ENCODE results near the gene LOC128125822.

LOC128125822 gene

DNA sequence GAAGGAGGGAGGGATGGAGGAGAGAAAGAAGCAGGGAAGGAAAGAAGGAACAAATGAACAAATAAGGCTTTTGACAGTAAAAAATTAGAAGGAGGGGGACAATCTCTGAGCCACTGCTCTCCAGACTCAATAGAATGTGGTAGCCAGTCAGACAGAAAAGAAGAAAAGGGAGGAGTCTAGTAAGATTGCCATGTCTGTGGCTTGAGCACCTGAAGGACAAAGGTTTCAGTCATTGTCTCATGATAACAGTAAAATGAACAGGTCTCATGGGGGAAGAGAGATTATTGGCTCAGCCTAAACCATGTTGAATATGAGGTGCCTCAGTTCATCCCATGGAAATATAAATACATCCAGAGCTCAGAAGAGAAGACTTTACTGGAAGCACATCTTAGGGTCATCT, 14.0 kb upstream of the LOC128125822 start:
- no peak for DNase-seq

DNA sequence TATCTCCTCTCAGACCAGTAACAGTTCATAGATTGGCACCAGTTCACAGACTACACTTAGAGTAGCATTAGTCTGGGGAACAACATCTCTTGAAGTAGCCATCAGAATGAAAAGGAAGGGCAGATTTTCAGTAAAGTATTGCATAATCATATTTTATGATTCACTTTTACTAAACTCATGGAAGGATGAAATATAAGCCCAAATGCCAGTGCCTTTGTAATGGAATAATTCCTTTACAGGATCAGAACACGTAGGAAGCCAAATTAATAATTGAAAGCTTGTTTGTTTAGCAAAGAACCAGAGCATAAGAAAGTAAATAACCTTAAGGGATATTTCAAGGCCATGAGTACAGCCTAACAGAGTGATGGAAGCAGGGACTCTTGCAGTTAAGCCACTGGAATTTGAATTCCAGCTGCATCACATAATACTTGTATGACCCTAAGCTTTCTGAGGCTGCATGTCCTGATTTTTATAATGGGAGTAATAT, 11.4 kb upstream of the LOC128125822 start:
- DNase-seq: no peak

DNA sequence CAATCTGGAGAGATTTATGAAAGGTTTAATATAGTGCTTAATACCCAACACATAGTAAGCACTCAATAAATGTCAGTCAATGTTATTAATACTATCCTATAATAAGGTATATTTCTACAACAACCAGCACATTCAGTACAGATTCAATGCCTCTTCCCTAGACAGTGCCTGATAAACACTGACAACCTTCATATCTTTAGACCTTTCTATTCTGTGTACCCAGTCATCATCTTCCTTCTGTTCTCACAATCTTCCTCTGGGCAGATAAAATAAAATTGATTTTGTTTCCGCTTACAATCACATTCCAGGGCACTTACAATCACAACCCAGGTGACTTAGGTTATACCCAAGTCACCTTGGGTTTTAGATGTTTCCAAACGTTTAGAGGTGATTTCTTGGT, 11.0 kb upstream of the LOC128125822 start:
- no peak for DNase-seq

DNA sequence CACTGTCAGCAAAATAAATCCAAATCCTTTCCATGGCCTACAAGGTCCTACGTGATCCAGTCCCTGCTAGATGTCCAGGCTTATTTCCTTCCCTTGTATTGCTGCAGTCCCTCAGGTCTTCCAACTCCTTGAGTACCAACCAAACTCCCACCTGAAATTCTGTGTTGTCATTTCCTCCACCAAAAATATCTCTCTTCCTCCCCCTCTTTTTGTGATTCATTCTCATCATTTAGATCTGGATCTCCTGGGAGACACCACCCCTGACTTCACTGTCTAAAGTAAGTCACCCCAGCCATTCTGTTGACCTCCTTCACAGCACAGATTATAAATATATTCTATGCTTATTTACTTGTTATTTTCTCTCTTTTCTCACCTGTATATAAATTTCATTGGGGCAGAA, 9.0 kb upstream of the LOC128125822 start:
- DNase-seq: no peak

DNA sequence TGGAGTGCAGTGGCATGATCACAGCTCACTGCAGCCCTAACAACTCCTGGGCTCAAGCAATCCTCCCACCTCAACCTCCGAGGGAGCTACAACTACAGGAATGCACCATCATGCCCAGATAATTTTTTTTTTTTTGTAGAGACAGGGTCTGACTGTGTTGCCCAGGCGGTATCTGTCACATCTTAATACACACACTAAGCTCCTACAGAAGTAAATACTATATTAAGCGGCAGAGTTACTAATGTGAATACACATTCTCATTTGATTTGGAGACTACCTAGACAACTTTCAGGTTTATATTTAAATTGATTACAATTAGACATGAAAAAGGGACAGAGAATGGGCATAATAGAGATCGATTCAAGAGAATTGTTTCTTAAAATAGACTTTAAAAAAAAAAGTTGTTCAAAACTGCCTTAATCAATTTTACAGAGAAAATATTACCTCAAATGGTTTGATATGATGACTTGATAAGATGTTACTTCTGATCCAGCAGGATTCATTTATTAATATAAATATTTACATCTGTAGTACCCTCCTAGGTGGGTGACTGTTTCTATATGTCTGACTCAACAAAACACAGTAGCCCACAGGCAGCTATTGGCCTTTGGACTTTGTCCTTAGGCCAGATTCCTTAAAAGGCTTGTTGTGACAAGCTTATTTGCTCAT, 7.1 kb upstream of the LOC128125822 start:
- DNase-seq: no peak

DNA sequence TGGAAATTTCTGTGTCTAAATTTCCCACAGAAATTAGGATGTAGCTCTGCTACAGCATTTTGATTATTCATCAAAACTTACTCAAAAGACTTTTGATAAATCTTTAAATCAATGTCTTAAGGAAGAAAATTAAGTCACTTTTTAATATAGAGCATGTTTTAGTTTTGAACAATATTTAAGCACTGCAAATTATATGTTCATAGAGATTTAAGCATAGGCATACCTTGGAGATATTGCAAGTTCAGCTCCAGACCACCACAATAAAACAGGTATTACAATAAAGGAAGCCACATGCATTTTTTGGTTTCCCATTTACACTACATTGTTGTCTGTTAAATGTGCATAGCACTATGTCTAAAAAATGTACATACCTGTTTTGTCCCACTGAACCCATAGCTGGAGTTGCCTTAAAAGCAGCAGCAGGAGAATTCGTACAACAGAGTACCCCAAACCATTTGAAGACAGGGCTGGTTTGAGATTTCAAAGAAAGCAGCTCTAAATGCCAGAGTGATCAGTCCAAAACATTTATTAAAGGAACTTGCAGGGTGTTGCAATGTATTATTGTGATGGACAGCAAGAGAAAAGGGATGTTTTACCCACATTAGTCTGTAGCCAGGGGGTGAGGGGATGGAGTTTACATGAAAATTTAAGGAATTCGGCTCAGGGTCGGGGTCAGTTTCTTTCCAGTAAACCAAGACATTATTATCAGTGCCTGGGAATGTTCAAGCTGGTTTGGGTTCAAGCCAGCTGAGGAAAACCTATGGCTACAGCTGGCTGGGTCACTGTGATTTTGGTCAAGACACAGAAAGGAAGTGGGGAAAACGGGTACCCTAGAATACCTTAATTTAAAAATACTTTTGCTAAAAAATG, 6.3 kb upstream of the LOC128125822 start:
- DNase-seq: no peak

DNA sequence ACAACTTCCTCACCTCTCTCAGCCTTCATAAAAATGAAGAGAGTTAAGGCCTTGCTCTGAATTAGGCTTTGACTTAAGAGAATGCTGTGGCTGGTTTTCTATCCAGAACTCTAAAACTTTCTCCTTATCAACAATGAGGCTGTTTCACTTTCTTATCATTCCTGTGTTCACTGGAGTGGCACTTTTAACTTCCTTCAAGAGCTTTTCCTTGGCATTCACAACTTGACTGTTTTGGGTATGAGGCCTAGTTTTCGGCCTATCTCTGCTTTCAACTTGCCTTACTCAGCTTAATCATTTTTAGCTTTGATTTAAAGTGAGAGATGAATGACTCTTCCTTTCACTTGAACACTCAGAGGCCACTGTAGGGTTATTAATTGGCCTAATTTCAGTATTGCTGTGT, 4.3 kb upstream of the LOC128125822 start:
- no peak for DNase-seq

DNA sequence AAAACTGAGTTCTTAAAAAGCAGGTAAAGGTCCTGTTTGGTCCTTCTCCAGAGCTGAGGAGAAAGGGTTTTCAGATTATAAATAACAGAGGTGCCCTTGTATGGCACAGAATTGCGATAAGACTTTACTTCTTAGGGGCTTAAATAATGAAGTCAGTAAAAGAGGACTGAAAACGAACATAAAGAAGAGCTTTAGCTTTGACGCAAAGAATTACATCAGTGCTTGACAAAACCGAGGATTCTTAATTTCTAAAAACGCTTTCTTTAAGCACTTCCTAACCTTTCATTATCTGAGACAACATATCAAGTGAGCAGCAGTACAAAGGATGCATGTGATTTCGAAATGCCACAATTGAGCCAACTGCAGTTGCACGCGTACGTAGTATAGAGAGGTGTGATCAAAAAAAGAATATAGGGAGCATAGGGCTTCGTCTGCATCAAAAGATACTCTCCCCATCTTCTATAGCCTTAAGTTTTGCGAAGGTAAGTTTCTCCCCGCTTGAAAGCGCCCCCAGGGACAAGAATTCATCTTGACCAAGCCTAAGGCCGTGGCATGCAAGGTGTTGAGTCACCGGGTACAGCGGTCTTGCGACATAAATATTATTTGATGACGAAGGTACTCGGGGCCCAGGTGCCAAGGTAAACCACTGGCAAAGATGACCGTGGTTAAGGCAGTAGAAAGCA, 778 bp upstream of the LOC128125822 start:
- peak; percentile 77 for DNase-seq

DNA sequence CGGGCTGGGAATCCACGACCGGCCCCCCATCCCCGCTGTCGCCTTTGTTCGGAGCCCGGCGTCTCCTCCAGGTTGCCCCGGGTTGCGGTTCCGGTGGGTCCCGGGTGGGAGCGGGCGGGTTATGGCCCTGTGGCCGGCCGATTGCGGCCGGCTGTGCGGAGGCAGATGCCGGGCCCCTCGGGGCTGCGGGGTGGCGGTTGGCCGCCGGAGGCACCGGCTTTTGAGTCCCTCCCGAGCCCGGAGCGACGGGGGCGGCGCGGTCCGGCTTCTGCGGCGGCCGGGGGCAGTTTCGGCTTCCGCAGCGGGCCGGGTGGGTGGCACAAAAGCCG, 431 bp downstream of the LOC128125822 start:
- DNase-seq: no peak

DNA sequence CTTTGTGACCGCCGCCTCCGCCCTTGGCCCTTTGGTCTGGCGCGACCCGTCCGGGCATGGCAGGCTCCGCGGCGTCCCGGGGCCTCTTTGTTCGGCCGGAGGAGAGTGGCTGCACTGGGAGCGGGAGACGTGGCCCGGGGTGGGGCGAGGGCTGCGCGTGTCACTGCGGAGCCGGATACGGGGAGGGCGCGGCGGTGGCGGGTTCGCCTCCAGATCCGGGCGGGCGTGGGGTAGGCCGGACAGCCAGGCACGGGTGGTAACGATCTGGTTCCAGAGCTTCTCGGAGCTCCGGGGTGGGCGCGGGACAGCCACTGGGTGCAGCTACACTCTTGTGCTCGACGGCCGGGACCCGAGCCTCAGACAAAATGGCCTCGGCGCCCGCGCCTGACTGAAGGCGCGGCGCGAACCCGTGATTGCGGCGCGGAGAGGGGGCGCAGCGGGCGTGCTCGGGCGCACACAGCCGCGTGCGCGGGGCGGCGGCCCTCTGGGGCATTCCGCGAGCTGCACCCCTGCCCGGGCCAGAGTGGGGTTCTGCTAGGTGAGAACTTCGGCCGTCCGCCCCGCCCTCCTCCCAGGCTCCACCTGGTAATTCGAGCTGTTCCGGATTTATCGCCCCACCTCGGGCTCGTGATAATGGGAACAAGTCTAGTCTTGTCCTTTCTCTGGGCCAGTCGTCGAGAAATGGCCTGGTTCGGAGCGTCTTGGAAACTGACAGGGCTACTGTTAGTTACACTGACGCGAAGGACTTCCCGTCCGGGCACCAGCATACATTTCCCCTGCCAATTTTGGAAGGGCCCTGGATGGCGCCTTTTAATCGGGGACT, 1.0 kb downstream of the LOC128125822 start:
- peak; percentile 81 for DNase-seq

DNA sequence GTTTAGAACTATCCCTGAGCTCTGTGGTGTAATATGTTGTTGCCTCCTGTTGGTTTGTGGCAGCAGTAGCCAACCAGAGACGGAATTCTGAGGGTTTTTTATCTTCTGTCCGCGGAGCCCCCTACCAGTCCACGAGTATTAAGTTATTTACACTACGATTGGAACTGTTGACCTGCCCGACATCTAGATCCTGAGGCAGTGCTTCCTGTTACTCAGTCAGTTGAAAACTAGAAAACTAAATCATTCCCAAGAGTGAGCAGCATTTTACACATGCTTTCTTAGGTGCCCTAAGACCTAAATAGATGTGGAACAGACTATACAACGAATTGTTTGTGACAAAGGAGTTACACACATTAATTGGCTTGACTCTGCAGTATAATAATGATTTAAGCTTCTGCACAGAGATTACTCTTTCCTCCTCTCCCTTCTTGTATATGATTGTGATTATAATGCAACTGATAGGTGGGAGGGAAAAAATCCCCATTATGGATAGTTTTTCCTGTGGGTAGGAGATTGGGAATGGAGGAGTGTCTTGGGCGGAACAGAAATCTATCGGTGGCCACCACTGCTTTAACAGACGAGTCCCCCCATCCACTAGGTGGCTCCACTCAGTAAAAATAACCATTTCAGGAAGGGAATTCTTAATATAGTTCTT, 1.7 kb downstream of the LOC128125822 start:
- no peak for DNase-seq

DNA sequence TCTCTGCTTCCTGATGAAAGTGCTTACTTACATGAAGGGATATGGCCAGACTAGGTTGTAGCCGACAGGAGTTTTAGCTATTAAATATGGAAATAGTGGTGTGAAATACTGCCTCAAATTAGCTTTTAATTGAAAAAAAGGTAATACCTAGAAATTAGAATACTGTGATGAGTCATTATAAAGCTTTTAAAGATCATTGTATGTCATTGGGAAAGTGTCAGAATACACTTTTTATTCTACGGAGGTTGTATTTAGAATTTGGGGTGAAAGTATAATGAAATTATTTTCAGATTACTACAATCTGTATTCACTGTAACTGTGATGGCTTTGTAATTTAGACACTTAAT, 2.2 kb downstream of the LOC128125822 start:
- DNase-seq: no peak

DNA sequence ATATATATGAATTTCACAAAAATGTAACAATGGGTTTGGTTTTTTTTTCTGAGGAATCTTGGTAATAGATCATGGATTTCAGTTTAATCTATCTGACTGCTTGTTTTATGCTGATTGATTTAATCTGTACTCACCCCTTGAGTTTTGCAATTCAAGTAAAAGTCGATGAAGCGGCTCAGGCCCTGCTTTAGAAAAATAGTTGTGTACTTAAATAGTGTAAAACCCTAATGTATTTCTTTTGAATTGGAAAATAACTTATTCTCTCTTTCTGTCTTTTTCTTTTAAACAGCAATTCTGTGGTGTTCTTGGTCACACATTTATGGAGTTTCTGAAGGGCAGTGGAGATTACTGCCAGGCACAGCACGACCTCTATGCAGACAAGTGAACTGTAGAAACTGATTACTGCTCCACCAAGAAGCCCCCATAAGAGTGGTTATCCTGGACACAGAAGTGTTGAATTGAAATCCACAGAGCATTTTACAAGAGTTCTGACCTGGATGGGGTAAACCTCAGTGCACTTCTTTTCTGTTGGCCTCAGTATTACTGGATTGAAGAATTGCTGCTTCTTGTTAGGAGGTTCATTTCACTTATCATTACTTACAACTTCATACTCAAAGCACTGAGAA, 4.0 kb downstream of the LOC128125822 start:
- DNase-seq: no peak

DNA sequence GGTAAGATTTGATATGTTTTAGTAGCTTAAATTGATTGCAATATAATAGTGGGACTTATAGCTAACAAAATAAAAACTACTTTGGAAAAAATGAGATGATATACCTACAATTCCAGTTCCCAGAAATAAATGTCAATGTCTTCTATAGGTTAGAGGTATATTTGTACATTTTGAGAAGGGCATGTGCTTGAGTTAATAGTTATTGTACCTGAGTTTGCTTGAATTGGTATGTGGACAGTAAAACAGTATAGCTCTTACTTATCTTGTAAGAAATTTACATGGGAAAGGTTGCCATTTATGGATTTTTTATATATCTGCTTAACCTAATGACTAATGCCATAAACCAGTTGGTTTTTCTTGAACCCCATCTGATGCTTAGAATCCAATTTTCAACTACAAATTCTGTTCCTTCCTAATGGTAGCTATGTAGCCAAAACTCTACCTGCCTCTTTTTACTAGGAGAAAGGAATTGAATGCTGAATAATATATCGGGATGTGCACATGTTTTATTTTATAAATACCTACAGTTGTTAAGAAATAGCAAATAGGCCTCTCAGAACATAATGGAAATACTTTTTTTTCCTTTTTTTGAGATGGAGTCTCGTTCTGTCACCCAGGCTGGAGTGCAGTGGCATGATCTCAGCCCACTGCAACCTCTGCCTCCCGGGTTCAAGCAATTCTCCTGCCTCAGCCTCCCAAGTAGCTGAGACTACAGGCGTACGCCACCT, 4.9 kb downstream of the LOC128125822 start:
- DNase-seq: no peak

DNA sequence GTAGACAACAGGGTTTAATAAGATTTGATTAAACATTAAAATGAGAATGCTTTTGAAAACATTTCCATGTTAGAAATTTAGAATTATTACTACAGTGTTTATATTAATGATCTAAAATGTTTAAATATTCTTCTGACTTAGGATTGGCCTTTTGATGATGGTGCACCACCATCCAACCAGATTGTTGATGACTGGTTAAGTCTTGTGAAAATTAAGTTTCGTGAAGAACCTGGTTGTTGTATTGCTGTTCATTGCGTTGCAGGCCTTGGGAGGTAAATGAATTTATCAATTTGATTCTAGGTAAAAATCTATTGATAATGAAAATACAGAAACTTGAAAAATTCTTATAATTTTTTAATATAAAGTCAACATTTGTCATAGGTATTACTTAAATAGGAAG, 6.5 kb downstream of the LOC128125822 start:
- no peak for DNase-seq

DNA sequence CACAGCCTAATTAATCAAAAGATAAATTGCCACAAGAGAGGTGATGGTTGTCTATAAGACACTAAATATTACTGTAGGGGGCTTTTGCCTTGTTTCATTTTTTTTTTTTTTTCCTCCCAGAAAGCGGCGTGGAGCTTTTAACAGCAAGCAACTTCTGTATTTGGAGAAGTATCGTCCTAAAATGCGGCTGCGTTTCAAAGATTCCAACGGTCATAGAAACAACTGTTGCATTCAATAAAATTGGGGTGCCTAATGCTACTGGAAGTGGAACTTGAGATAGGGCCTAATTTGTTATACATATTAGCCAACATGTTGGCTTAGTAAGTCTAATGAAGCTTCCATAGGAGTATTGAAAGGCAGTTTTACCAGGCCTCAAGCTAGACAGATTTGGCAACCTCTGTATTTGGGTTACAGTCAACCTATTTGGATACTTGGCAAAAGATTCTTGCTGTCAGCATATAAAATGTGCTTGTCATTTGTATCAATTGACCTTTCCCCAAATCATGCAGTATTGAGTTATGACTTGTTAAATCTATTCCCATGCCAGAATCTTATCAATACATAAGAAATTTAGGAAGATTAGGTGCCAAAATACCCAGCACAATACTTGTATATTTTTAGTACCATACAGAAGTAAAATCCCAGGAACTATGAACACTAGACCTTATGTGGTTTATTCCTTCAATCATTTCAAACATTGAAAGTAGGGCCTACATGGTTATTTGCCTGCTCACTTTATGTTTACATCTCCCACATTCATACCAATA, 7.8 kb downstream of the LOC128125822 start:
- no peak for DNase-seq

DNA sequence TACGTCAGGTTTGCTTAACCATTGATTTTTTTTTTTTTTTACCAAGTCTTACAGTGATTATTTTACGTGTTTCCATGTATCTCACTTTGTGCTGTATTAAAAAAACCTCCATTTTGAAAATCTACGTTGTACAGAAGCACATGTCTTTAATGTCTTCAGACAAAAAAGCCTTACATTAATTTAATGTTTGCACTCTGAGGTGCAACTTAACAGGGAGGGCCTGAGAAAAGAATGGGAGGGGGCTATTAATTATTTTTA, 8.4 kb downstream of the LOC128125822 start:
- no peak for DNase-seq

DNA sequence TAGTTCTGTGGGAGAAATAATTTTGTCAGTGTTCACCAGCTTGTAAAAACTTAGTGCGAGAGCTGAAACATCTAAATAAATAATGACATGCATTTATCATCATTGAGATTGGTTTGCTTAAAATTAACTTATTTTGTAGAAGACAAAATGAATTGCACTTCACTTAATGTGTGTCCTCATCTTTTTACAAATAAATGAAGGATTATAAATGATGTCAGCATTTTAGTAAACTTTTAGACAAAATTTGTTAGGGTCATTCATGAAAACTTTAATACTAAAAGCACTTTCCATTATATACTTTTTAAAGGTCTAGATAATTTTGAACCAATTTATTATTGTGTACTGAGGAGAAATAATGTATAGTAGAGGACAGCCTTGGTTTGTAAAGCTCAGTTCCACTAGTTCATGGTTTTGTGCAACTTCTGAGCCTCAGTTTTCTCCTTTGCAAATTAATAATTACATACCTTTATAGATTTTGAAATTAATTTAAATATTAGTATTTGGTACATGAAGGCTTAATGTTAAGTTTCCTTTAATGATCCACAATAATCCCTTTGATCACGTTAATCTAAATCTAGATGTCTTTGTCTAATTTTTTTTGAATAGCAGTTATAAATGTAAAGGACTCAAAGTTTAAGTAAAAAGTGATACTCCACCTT, 9.2 kb downstream of the LOC128125822 start:
- no peak for DNase-seq

DNA sequence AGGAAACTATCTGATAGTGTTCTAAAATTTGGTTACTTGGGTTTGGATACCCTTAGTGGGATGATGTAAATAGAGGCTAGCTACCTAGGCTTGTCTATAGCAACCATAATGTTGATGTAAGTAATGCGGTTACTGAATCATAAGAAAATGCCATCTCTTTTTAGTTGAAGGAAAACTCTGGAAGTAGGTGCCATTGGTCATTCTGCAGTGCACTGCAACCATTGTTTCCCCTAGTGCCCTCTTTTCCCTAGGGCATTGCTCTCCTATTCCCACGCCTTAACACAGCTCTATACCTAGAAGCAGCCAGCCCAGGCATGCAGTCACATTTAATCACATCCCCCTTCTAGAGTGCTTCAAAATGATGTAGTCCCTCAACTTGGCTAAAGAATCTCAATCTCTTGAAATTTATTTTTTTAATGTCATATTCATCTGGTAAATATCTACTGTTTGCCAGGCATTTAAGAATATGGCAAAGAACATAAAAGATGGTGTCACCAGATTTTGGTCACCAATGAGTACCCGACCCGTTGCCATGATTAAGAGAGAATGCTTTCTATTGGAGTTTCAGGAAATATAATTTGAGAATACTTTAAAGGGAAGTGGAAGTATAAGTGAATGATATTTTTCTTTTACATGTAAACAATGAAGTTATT, 10.4 kb downstream of the LOC128125822 start:
- DNase-seq: no peak

DNA sequence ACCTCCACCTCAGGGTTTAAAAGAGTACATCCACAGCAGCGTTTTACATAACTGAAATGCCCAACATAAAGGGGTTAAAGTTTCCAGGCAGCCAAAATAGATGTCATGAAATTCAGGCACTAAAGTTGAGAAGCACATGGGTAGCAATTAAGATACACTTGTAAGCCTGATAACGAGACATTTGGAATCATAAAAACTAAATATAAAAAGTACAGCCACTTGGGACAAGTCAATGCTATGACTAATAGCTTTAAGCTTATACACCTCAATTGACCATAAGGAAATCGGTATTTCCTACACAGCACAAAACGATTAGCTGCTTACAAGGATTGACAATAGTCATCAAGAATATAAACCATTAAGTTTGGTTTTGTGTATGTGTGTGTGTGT, 11.8 kb downstream of the LOC128125822 start:
- DNase-seq: no peak
